ENCODE results near the gene KCNIP4. TPM values are rescaled to one million over a fixed set of nuclear protein-coding genes. Genes with fewer than 3 reads are reported as not detected.
A peak's percentile ranks its signal among the peaks of the same experiment; 100 is the strongest.

The KCNIP4 gene
- total and polyA plus RNA-seq, 9 of the 15 experiments (the other 6 are each of a cell fraction or from before 2014, with no cell fraction given), result 0.25 to 0.41 TPM; not detected in 7

- TF ChIP-seq PHF21A (IDR thresholded peaks at IDR 0.05; ENCODE audit: borderline replicate concordance, low read depth), result no peak
- no peak for TF ChIP-seq FOXM1 (IDR thresholded peaks at IDR 0.05; ENCODE audit: low read depth)
- no peak for TF ChIP-seq FOXM1 (CRISPR knock-in tag; IDR thresholded peaks at IDR 0.05; ENCODE audit: low read depth)
- TF ChIP-seq NEUROD1 (IDR thresholded peaks at IDR 0.05; ENCODE audit: borderline replicate concordance, low read depth, low read length, partially characterized antibody), result peak; percentile 36
- TF ChIP-seq ZNF316 (IDR thresholded peaks at IDR 0.05), result no peak
- peak; percentile 96 for TF ChIP-seq ZBTB2 (IDR thresholded peaks at IDR 0.05)
- TF ChIP-seq UBTF (IDR thresholded peaks at IDR 0.05; ENCODE audit: borderline replicate concordance in 1 of 2, low read depth in 2 of 2, low read length in 2 of 2), result no peak
- TF ChIP-seq STAT5B (CRISPR knock-in tag; IDR thresholded peaks at IDR 0.05), result no peak
- no peak for TF ChIP-seq TBL1XR1 (IDR thresholded peaks at IDR 0.05; ENCODE audit: low read length in 2 of 2)
- TF ChIP-seq MBD2 (IDR thresholded peaks at IDR 0.05; ENCODE audit: borderline replicate concordance, low read depth), result peak; percentile 56; the same call in 1 of the 2 replicates
- TF ChIP-seq SIN3A (IDR thresholded peaks at IDR 0.05; ENCODE audit: borderline replicate concordance in 2 of 2, control insufficient read depth in 1 of 2, low read depth in 2 of 2, low read length in 2 of 2), result peak; percentile 88 to 95; a peak in 3 of 4 replicates
Measured at GRCh38 chr4:20700007-20700761, 1248.4 kb downstream of the KCNIP4 start, which contains the start of gene PACRGL (continued).
